HG02678 (cell line): ENCODE measurements around the gene TMEM187.

Experiments
- ATAC-seq: cut with Tn5 transposase; IDR thresholded peaks from one replicate; pipeline ENCODE4 v1.9.1; 2021; ENCODE audit warnings: mild to moderate bottlenecking, moderate library complexity; ENCODE audit not compliant: unreplicated experiment

TMEM187 gene

GRCh38 chrX:153953892-153954557 lies 18.5 kb upstream of the TMEM187 start:
- ATAC-seq = no peak

- no peak for ATAC-seq
These were observed 17.9 kb upstream of the TMEM187 start for GRCh38 chrX:153954558-153955227.

DNA sequence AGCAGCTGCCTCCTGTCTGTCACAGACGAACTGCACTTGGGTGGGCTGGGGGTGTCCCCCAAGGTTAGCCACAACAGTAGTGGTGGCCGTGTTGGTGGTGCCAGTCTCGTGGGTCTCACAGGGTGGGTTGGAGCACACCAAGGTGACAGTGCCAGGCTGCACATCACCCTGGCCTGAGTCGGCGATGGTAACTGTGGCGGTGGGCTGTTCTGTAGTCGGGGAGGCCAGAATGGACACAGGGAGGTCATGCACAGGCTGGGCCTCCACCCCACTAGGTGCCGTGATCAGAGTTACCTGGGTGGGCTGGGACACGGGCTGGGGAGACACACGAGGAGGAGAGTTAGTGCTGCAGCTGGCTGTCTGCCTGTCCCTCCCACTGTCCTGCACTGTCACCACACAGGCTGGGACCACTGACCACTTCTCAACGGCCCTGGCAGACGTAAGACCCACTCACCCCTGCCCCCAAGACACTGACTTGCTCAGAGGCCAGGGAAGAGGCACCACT lies 17.3 kb upstream of the TMEM187 start:
- no peak for ATAC-seq

DNA sequence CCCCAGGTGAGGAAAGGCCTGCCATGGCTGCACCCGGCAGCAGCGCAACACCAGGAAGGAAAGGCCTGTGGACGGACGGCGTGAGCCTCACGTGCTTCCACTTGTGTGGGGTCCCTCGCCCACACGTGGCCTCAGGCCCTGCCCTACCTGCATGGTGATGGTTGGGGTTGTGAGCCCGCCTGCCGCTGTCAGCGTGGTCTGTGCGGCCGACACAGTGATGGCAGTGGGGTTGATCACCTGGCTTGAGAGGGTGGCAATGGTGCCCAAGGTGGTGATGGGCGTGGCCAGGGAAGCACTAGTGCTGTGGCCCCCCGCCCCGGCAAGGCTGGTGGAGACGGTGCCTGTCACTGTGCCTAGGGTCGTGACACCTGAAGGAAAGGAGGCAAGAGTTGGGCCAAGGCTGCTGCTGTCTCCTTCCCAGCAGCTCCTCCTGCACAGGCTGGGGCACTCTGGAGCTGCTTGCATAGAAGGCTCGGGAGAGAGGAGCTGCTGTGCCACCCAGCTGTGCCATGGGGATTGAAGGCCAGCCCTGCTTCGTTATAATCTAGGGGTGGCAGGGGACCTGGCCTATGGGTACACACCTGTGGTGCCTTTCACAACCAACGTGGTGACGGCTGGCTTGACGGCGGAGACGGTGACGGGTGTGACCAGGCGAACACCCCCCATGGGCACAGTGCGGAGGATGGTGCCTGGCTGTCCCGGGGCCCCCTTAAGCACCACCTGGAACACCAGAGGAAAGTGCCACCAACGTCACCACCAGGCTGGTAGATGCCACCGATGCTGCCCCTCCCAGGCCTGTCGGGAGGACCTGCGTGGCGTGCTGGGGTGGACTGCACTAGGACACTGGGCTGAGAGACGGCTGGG lies 16.3 kb upstream of the TMEM187 start:
- ATAC-seq = no peak

DNA sequence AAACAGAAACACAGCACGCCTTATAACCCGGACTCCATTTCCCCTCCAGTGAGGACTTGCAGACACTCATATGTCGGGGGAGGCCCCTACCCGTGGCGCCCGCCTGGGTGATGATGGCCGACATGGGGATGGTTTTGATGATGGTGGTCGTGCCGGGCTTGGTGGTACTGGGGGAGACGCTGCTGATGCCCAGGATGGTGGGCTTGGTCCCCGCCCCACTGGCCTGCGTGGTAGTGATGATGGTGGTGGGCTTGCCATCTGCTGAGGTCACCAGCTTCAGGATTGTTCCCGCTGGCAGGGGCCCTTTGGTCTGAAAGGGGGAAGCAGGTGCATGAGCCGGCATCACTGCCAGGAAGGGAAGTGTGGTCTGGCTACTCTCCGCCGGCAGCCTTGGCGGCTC lies 15.3 kb upstream of the TMEM187 start:
- ATAC-seq = no peak

GRCh38 chrX:153958605-153959004 lies 13.9 kb upstream of the TMEM187 start:
- ATAC-seq = no peak

- no peak for ATAC-seq
These were observed 12.9 kb upstream of the TMEM187 start for GRCh38 chrX:153959649-153960048.

GRCh38 chrX:153960077-153960476 lies 12.5 kb upstream of the TMEM187 start:
- ATAC-seq = no peak

GRCh38 chrX:153960786-153961185 lies 11.8 kb upstream of the TMEM187 start:
- no peak for ATAC-seq

GRCh38 chrX:153961292-153961691 lies 11.3 kb upstream of the TMEM187 start:
- no peak for ATAC-seq

- no peak for ATAC-seq
These were observed 9.0 kb upstream of the TMEM187 start for GRCh38 chrX:153963546-153963945.

GRCh38 chrX:153964105-153964504 lies 8.4 kb upstream of the TMEM187 start:
- ATAC-seq = no peak

- no peak for ATAC-seq
These were observed 7.1 kb upstream of the TMEM187 start for GRCh38 chrX:153965406-153965805.

- ATAC-seq = no peak
These were observed 6.3 kb upstream of the TMEM187 start for GRCh38 chrX:153966283-153966688.

GRCh38 chrX:153966841-153967535 lies 5.6 kb upstream of the TMEM187 start:
- ATAC-seq = no peak

- ATAC-seq = no peak
These were observed 4.9 kb upstream of the TMEM187 start for GRCh38 chrX:153967536-153968224.

GRCh38 chrX:153968255-153968654 lies 4.3 kb upstream of the TMEM187 start:
- no peak for ATAC-seq

DNA sequence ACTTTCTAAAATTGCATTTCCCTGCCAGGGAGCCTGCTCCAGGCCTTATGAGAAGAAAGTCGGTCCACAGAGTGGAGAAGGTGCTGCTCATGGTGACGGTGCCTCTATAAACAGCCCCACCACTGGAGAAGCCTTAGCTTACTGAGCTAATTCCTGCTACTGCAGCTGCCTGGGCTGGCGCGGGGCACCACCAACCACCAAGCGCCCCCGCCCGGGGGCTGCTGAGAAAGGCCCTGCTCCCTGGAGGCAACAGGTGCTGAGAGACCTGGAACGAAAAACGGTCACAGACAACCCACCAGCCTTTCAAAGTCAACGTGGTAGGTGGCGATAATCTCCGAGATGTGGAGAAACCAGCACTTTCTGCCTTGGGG lies 3.8 kb upstream of the TMEM187 start:
- ATAC-seq = no peak

GRCh38 chrX:153969125-153969903 lies 3.2 kb upstream of the TMEM187 start:
- ATAC-seq = no peak

DNA sequence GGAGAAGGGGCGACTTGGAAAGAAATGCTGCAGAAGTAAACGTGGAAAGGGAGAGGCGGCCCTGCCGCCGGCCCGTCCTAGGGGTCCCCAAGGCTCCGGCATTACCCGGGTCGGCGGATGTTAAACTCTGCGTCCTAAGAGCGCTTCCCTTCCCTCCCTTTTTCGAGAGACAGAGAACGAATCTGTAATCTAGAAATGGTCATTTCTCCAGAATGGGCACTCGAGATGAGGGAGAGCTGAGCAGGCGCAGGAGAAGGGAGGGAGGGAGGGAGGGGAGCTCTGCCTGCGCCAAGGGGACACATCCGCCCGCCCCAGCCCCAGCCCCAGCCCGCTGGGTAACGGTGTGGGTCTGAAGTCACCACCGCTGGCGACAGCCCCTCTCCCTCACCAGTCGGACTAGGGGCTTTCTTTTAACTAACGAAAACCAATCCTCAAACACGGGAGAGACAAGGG lies 2.6 kb upstream of the TMEM187 start:
- no peak for ATAC-seq
